Measurements from ENCODE around the gene SOX6. TPM values are rescaled to one million over a fixed set of nuclear protein-coding genes. Genes with fewer than 3 reads are reported as not detected.
A peak's percentile ranks its signal among the peaks of the same experiment; 100 is the strongest.

The SOX6 gene
- total and polyA plus RNA-seq, 2 of the 13 experiments (the other 11 are each of a cell fraction or from before 2014, with no cell fraction given), result 2.6 to 11.2 TPM

- peak; percentile 66; the same call in 1 of the 2 replicates for TF ChIP-seq SNAPC2 (CRISPR knock-in tag; IDR thresholded peaks at IDR 0.05)
- peak; percentile 68; the same call in 1 of the 2 replicates for TF ChIP-seq ETV5 (CRISPR knock-in tag; IDR thresholded peaks at IDR 0.05; ENCODE audit: borderline replicate concordance)
- peak; percentile 87 for TF ChIP-seq ZBTB43 (CRISPR knock-in tag; conservative IDR thresholded peaks at IDR 0.05)
- TF ChIP-seq ZNF616 (CRISPR knock-in tag; IDR thresholded peaks at IDR 0.05; ENCODE audit: low read depth), result no peak
- TF ChIP-seq ZKSCAN8 (CRISPR knock-in tag; IDR thresholded peaks at IDR 0.05; ENCODE audit: borderline replicate concordance), result no peak; the same call in 1 of the 2 replicates
- TF ChIP-seq NAIF1 (CRISPR knock-in tag; IDR thresholded peaks at IDR 0.05; ENCODE audit: borderline replicate concordance), result no peak
- TF ChIP-seq DPF2 (CRISPR knock-in tag; IDR thresholded peaks at IDR 0.05; ENCODE audit: borderline replicate concordance, low read depth), result peak; percentile 90
- no peak for TF ChIP-seq ETS1 (CRISPR knock-in tag; IDR thresholded peaks at IDR 0.05)
- TF ChIP-seq MYPOP (CRISPR knock-in tag; IDR thresholded peaks at IDR 0.05), result no peak; the same call in 1 of the 2 replicates
- peak; percentile 80 for TF ChIP-seq ELF3 (CRISPR knock-in tag; IDR thresholded peaks at IDR 0.05)
- no peak for TF ChIP-seq MZF1 (CRISPR knock-in tag; IDR thresholded peaks at IDR 0.05; ENCODE audit: borderline replicate concordance)
- peak; percentile 61 for TF ChIP-seq SAP130 (CRISPR knock-in tag; IDR thresholded peaks at IDR 0.05; ENCODE audit: low read depth)
- peak; percentile 94 for TF ChIP-seq HOMEZ (CRISPR knock-in tag; IDR thresholded peaks at IDR 0.05; ENCODE audit: low read depth)
- TF ChIP-seq PBX3 (CRISPR knock-in tag; IDR thresholded peaks at IDR 0.05; ENCODE audit: borderline replicate concordance), result no peak
- no peak for TF ChIP-seq TERF1 (CRISPR knock-in tag; IDR thresholded peaks at IDR 0.05)
- no peak for TF ChIP-seq PHF20 (CRISPR knock-in tag; IDR thresholded peaks at IDR 0.05)
- peak; percentile 49; the same call in 1 of the 2 replicates for TF ChIP-seq RCOR2 (CRISPR knock-in tag; IDR thresholded peaks at IDR 0.05)
- no peak for TF ChIP-seq CCDC6 (CRISPR knock-in tag; IDR thresholded peaks at IDR 0.05)
- TF ChIP-seq ZNF567 (CRISPR knock-in tag; IDR thresholded peaks at IDR 0.05; ENCODE audit: borderline replicate concordance), result no peak
- TF ChIP-seq TFE3 (CRISPR knock-in tag; IDR thresholded peaks at IDR 0.05), result peak; percentile 48; the same call in 1 of the 2 replicates
- no peak for TF ChIP-seq NR3C1 (CRISPR knock-in tag; IDR thresholded peaks at IDR 0.05)
- TF ChIP-seq ZNF20 (CRISPR knock-in tag; IDR thresholded peaks at IDR 0.05), result no peak
Observed at GRCh38 chr11:16184588-16184987, 171.8 kb downstream of the SOX6 start (continued).
